ENCODE measurements around the gene DUSP14. TPM values are rescaled to one million over a fixed set of nuclear protein-coding genes. Genes with fewer than 3 reads are reported as not detected.

DUSP14 gene
- total RNA-seq, 1 donor from 2014 or later = 4.6 TPM

DNA sequence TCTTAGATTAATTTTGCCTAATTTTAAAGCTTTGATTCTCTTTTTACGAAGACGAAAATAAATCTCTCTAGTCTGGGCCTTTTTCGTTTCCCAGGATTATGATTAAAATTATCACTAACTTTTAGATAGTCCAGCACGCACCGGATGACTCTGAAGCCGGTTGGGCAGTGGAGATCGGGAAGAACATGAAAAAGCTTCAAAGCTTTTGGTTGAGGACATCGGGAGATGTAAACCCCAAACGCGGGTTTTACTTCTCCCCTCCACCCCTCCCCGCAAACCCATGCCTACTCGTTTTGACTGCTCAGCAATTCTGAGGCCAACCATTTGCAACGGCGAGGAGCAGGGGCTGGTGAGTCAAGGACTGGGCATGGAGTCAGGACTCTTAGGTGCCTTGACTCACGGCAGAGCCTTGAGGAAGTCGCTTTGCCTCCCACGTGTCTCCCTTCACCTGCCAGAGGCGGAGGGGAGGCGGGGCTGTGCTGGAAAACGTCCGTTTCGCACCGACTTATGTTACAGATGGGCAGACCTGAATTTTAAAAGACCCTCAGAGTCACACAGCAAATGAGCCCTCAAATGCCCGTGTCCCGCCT is 989 bp upstream of the DUSP14 start:
- peaks cover 3 to 20% of the 10 kb centered on the region in 2 donors for H3K4me1 ChIP-seq
- peak; percentile 85 to 94 for DNase-seq (ENCODE audit: low spot score in 2 of 2)
- no peaks in the 10 kb centered on the region for H3K27me3 ChIP-seq
- peak overlapping the region; percentile 96 to 99 for H3K4me3 ChIP-seq
- TF ChIP-seq, protein P1, sequence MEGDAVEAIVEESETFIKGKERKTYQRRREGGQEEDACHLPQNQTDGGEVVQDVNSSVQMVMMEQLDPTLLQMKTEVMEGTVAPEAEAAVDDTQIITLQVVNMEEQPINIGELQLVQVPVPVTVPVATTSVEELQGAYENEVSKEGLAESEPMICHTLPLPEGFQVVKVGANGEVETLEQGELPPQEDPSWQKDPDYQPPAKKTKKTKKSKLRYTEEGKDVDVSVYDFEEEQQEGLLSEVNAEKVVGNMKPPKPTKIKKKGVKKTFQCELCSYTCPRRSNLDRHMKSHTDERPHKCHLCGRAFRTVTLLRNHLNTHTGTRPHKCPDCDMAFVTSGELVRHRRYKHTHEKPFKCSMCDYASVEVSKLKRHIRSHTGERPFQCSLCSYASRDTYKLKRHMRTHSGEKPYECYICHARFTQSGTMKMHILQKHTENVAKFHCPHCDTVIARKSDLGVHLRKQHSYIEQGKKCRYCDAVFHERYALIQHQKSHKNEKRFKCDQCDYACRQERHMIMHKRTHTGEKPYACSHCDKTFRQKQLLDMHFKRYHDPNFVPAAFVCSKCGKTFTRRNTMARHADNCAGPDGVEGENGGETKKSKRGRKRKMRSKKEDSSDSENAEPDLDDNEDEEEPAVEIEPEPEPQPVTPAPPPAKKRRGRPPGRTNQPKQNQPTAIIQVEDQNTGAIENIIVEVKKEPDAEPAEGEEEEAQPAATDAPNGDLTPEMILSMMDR (IDR thresholded peaks at IDR 0.05) = no peak
- H3K27ac ChIP-seq = peak overlapping the region; percentile 75 to 90
- H3K36me3 ChIP-seq = no peaks in the 10 kb centered on the region
- no peaks in the 10 kb centered on the region for H3K9me3 ChIP-seq
- intact Hi-C loops (cut with DNase I) = loop anchor here (1.0 to 10.0 kb wide), 5 partner anchors 82 to 894 kb away; partner anchors contain the start of genes AATF, ACACA, DHRS11 and SYNRG

DNA sequence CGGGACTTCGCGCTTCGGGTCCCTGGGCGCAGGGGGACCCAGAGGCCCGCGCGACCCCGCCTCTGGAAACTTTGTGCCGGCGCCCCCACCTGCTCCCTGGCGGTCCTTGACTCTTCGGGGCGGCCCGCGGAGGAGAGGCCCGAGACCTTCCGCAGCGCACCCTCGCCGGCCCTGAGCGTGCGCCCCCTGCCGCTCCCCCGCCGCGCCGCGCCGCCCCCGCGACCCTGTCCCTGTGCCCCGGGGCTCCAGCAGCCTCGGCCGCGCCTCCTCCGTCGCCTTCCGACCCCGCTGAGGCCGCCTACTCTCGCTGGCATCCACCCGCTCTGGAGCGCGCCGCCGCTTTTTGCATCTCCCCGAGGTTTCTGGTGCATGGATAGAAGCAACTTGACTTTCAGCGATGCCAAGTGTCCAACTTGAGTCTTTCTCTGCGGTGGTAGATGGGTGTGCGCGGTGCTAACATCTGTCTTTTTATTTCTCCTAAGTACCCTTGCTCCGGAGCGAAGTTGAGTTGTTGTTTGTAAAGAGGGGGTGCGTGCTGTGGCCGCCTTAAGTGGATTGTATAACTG is 414 bp downstream of the DUSP14 start:
- peaks cover 3 to 20% of the 10 kb centered on the region in 2 donors for H3K4me1 ChIP-seq
- H3K27ac ChIP-seq = peak overlapping the region; percentile 71 to 87
- peak overlapping the region; percentile 96 to 99 for H3K4me3 ChIP-seq
- DNase-seq (ENCODE audit: low spot score in 2 of 2) = peak in 1 of 2 donors; percentile 82
- TF ChIP-seq, protein P1 (IDR thresholded peaks at IDR 0.05) = peak in 1 of 3 experiments; percentile 31
- intact Hi-C loops (cut with DNase I) = no loop called here
- H3K9me3 ChIP-seq = no peaks in the 10 kb centered on the region
- H3K27me3 ChIP-seq = no peaks in the 10 kb centered on the region
- no peaks in the 10 kb centered on the region for H3K36me3 ChIP-seq

DNA sequence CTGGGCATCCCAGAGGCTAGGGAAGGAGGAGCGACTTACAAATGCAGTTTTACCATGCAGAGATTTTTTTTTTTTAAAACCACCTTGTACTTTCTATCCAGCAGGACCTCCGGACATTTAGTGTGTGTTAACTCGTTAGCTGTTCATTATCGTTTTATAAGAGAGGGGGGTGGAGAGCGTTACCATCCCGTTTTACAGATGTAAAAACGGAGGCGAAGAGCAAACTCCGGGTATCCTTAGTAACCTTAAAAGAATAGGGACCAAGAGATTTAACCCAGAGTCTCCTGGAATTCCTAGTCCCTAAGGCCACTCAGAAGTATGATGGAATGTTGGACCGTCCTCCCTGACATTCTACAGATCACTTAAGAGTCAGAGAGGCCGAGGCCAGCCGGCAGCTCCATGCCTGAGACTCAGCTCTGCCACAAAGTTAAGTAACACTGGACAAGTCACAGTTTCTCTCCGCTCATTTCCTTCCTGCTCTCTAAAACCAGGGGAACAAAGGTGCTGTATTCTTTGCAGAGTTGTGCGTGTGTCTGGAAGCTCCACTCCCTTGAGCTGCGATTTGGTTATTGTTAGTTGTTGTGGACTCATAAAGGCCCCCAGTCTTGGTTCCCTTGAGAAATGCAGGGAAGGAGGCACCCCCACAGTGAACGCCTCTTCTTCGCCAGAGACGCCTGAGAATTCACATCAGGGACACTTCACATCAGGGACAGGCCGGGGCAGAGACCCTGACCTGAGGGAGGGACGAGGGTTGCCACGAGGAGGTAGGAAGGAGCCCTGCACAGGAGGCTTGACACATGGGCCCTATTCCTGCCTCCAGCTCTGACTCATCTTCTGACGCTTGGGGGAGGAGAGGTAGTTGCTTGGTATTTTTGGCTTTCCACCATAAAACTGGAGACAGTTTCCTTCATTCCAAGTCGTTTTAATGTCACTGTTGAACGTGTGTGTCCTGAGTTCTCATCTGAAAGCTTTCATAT is 1.2 kb downstream of the DUSP14 start:
- DNase-seq (ENCODE audit: low spot score in 2 of 2) = peak in 1 of 2 donors; percentile 79
- TF ChIP-seq, protein P1 (IDR thresholded peaks at IDR 0.05) = no peak
- H3K4me3 ChIP-seq = peak overlapping the region; percentile 96 to 99
- intact Hi-C loops (cut with DNase I) = no loop called here
- H3K4me1 ChIP-seq = peaks cover 3 to 20% of the 10 kb centered on the region in 2 donors
- peak overlapping the region; percentile 71 to 87 for H3K27ac ChIP-seq
- H3K9me3 ChIP-seq = no peaks in the 10 kb centered on the region
- H3K36me3 ChIP-seq = no peaks in the 10 kb centered on the region
- H3K27me3 ChIP-seq = no peaks in the 10 kb centered on the region

DNA sequence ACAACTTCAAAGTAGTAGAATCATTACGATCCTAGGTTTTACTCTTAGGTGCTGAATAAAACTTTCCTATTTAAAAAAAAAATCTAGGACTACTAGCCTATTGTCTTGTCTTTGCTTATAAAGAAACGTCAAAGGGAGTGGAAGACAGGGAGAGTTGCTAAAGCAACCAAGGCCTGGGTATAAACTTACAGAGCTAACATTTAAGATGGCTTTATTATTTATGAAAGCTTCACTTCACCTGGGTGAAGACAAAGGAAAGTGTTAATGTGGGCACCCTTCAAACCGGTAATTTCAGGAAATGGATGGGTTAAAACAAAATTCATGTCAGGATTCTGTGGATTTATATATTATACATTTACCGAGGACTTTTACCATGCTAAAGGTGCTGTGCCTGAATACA is 2.5 kb downstream of the DUSP14 start:
- peaks cover 3 to 20% of the 10 kb centered on the region in 2 donors for H3K4me1 ChIP-seq

More for the DNA sequence above, 2.5 kb downstream of the DUSP14 start:
- Histone ChIP-seq H3K27me3 (no peaks in the 10 kb centered on the region), H3K4me3 (no peak overlapping the region), H3K36me3 (no peaks in the 10 kb centered on the region), H3K9me3 (no peaks in the 10 kb centered on the region), H3K27ac (no peak overlapping the region)
- DNase-seq (ENCODE audit: low spot score in 2 of 2) = no peak
- intact Hi-C loops (cut with DNase I) = no loop called here
- TF ChIP-seq, protein P1 (IDR thresholded peaks at IDR 0.05) = no peak
